Adrenal gland (tissue), 19 donors: Measurements from ENCODE around the gene IQCM. TPM values are rescaled to one million over a fixed set of nuclear protein-coding genes. Genes with fewer than 3 reads are reported as not detected.

Experiments
- DNase-seq, 7 donors: peaks; one replicate each; pipeline ENCODE4 v3.0.0-alpha.2; 2019 to 2020
- H3K27ac ChIP-seq, 5 donors: fragments of 200-600 bp; sonication (generic) in 4 of 5; 1 replicate in 3 of 5; 2 replicates in 2 of 5; pipeline versions ENCODE4 v1.5.1 to v1.8.0; 2016 to 2020; ENCODE audit warnings: mild to moderate bottlenecking in 1 of 5
- H3K27me3 ChIP-seq: fragments of 200-600 bp; 2 replicates; pipeline ENCODE4 v1.8.0; 2021
- H3K36me3 ChIP-seq, 2 donors: fragments of 200-600 bp; replicated peaks in 1 of 2; 1 replicate in 1 of 2; 2 replicates in 1 of 2; pipeline versions ENCODE4 v1.5.1 to v1.8.0; 2018 to 2022
- H3K4me1 ChIP-seq, 2 donors: fragments of 200-600 bp; replicated peaks in 1 of 2; 1 replicate in 1 of 2; 2 replicates in 1 of 2; pipeline versions ENCODE4 v1.5.1 to v1.8.0; 2018 to 2021
- H3K4me3 ChIP-seq, 4 donors: fragments of 200-600 bp; sonication (generic) in 3 of 4; one replicate each; pipeline ENCODE4 v1.5.1; 2016 to 2018
- H3K9me3 ChIP-seq, 3 donors: fragments of 200-600 bp; sonication (generic) in 1 of 3; replicated peaks in 1 of 3; 1 replicate in 2 of 3; 2 replicates in 1 of 3; pipeline versions ENCODE4 v1.5.1 to v1.8.0; 2016 to 2021
- POLR2A ChIP-seq, 2 donors: fragments of 450-650 bp; IDR thresholded peaks; one replicate each; pipeline ENCODE4 v1.6.1; 2017; ENCODE audit warnings: antibody characterized with exemption in 2 of 2, mild to moderate bottlenecking in 2 of 2, moderate library complexity in 1 of 2
- WGBS, 4 donors: extraction: QIAGEN DNeasy Blood & Tissue Kit in 2 of 4; methylation state at CpG; one replicate each; pipeline versions ENCODE4 v1.1.5 to v1.1.7; 2013 to 2017; 5-methylcytosine and 5-hydroxymethylcytosine counted together
- intact Hi-C, 2 donors: fragments of 100-400 bp; cut with DNase I; formaldehyde crosslinking; loops; one replicate each; pipeline versions ENCODE4 v1.14.1 to v1.15.0; 2022 to 2023
- long read RNA-seq, 10 donors: library from polyadenylated mRNA in 3 of 10; unstranded in 2 of 10; stranded (forward) in 1 of 10; transcript quantifications; one replicate each; pipeline ENCODE4 v2.0.0 and lab custom pipeline, GENCODE V29; 2021 to 2026
- polyA plus RNA-seq, 3 donors: library from polyadenylated mRNA; stranded (reverse); fragments of 200-250 nt in 2 of 3; fragments of 350-450 nt in 1 of 3; fragmentation: Illumina TruSeq in 1 of 3; extraction: RNeasy Lipid Tissue Mini Kit (QIAGEN cat#74804) in 1 of 3; gene quantifications; one replicate each; pipeline ENCODE4 v1.2.3, GENCODE V29; 2013 to 2014
- total RNA-seq, 9 donors: library from RNA; depleted of rRNA in 4 of 9; stranded (reverse); fragments of >200 nt in 4 of 9; fragments of 120-200 nt in 1 of 9; fragmentation: NEBNext Ultra II Directional in 1 of 9; extraction: Animal tissue kit (Norgen Biotek cat#: 25700) in 1 of 9; gene quantifications; one replicate each; pipeline versions ENCODE4 v1.1.0 to v1.2.4, GENCODE V29; 2013 to 2023
- TF ChIP-seq, protein P1 (sequence below), 6 experiments: fragments of 450-650 bp in 4 of 6; fragments of 200-600 bp in 2 of 6; sonication (generic) in 1 of 6; IDR thresholded peaks; 1 replicate in 5 of 6; 2 replicates in 1 of 6; pipeline versions ENCODE4 v1.5.1 to v1.8.0; 2016 to 2021; ENCODE audit warnings: antibody characterized with exemption in 6 of 6, mild to moderate bottlenecking in 2 of 6, moderate library complexity in 1 of 6
- donor health status: healthy with polysubstance abuse.
- donor health status: Bipolar disorder and iron deficiency.
- donor health status: DM: yes; HTN: yes; CAD: no.
- donor health status: DM: no; HTN: no; CAD: no.
- donor health status: DM: no; HTN: no; CAD: no.
- donor health status: DM: yes; HTN: yes; CAD: no.

IQCM gene, protein sequence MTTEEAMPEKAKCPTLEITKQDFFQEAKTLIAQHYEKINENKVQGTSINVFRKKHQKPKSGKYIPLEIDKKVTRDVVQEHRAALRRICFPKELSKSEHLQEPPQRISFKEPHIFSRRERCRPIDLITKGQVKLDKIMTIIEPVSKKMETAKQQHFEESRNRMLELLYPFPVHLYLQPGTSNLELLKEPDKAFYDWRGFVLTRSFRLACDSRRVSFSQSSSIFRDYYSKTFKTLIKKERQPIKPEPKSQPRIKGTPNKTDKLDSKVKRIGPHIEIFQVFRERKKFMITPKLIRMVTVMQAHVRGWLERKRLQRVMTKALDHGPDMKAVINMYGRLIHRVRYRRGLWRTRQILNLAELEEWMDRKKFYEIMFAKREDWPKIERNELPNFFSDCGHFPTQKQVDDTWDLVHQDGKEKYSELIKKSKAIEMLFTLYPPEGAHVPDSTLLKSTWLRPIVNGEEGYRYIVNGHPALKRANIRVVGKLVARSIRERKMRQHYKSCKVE
- total RNA-seq: not detected
- not detected for polyA plus RNA-seq
- long read RNA-seq, donor 1: 0 reads
- long read RNA-seq, donor 2: 0 reads
- long read RNA-seq, donor 3: 0 reads
- long read RNA-seq, donor 4: 0 reads
- long read RNA-seq, donor 5: 0 reads
- long read RNA-seq, donor 6: 0 reads
- long read RNA-seq, donor 7: 0 reads
- long read RNA-seq, donor 8: 0 reads
- long read RNA-seq, donor 9: 0 reads
- long read RNA-seq, donor 10: 0 reads

DNA sequence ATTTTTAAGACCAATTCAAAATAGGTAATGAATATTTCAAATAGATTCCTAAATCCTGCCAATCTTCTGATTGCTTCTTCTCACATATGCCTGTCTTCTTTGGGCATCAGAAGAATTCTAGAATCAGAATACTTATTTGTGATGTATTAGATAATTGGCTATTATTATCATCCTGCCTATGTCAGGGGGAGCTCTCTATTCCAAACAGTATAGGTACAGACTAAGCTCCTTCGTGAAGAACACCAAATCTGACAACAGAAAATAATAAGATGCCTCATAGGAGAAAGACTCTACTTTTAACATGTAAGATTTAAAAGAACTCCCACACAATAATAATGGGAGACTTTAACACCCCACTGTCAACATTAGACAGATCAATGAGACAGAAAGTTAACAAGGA lies at the start of gene IQCM:
TSS of gene IQCM (minus strand) at position 101 of the 400 bp plus-strand sequence. CDS start 73,152 bp downstream, outside the sequence.
- no peak within 1 kb of the TSS for H3K4me3 ChIP-seq
- DNase-seq: no peak
- H3K9me3 ChIP-seq: no peaks in the 10 kb centered on the region
- 50 to 84% (median 61%) methylated on average over 1 of the region's 1 CpG for WGBS, 4 donors
- H3K4me1 ChIP-seq: no peaks in the 10 kb centered on the region
- H3K36me3 ChIP-seq: no peaks in the 10 kb centered on the region
- intact Hi-C loops: no loop called here
- no peaks in the 10 kb centered on the region for H3K27me3 ChIP-seq
- H3K27ac ChIP-seq: no peak within 1 kb of the TSS
- TF ChIP-seq POLR2A (IDR thresholded peaks at IDR 0.05): no peak
- TF ChIP-seq, protein P1, sequence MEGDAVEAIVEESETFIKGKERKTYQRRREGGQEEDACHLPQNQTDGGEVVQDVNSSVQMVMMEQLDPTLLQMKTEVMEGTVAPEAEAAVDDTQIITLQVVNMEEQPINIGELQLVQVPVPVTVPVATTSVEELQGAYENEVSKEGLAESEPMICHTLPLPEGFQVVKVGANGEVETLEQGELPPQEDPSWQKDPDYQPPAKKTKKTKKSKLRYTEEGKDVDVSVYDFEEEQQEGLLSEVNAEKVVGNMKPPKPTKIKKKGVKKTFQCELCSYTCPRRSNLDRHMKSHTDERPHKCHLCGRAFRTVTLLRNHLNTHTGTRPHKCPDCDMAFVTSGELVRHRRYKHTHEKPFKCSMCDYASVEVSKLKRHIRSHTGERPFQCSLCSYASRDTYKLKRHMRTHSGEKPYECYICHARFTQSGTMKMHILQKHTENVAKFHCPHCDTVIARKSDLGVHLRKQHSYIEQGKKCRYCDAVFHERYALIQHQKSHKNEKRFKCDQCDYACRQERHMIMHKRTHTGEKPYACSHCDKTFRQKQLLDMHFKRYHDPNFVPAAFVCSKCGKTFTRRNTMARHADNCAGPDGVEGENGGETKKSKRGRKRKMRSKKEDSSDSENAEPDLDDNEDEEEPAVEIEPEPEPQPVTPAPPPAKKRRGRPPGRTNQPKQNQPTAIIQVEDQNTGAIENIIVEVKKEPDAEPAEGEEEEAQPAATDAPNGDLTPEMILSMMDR (IDR thresholded peaks at IDR 0.05): no peak

GRCh38 chr4:149857446-149857845 lies 41.8 kb upstream of the IQCM start:
- DNase-seq: no peak
- Histone ChIP-seq H3K36me3 (no peaks in the 10 kb centered on the region), H3K4me1 (no peaks in the 10 kb centered on the region), H3K9me3 (no peaks in the 10 kb centered on the region), H3K27me3 (peaks cover 4% of the 10 kb centered on the region), H3K27ac (no peak overlapping the region), H3K4me3 (no peak overlapping the region)
- no peak for TF ChIP-seq POLR2A (IDR thresholded peaks at IDR 0.05)
- WGBS, 4 donors: 78 to 88% (median 83%) methylated on average over 3 of the region's 3 CpGs
- intact Hi-C loops: no loop called here

DNA sequence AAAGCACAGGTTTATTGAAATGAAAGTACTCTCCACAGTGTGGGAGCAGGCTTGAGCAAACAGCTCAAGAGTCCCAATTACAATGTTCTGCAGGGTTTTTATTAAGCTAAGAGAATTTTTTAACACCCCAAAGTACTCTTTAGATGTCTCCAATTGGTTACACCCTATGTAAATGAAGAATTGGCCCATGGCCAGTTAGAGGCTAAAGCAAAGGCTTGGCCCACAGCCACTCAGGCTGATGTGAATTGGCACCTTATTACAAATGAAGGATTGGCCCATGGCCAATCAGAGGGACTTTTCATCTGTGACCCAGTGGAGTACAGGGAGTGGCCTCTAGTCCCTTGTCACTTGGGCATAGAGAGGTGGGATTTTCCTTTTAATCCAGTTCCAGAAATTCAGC lies 30.1 kb upstream of the IQCM start:
- Histone ChIP-seq H3K9me3 (no peaks in the 10 kb centered on the region), H3K4me3 (no peak overlapping the region), H3K36me3 (no peaks in the 10 kb centered on the region), H3K27me3 (no peaks in the 10 kb centered on the region), H3K4me1 (no peaks in the 10 kb centered on the region), H3K27ac (no peak overlapping the region)
- intact Hi-C loops: no loop called here
- DNase-seq: no peak
- TF ChIP-seq, protein P1 (IDR thresholded peaks at IDR 0.05): no peak
- no peak for TF ChIP-seq POLR2A (IDR thresholded peaks at IDR 0.05)

GRCh38 chr4:149841686-149842085 lies 26.0 kb upstream of the IQCM start:
- Histone ChIP-seq H3K27me3 (no peaks in the 10 kb centered on the region), H3K4me1 (no peaks in the 10 kb centered on the region), H3K27ac (no peak overlapping the region), H3K36me3 (no peaks in the 10 kb centered on the region), H3K9me3 (no peaks in the 10 kb centered on the region), H3K4me3 (no peak overlapping the region)
- no peak for DNase-seq
- WGBS, 4 donors: 64 to 77% (median 69%) methylated on average over 1 of the region's 1 CpG
- TF ChIP-seq, protein P1 (IDR thresholded peaks at IDR 0.05): no peak
- TF ChIP-seq POLR2A (IDR thresholded peaks at IDR 0.05): no peak
- intact Hi-C loops: no loop called here
